Ascending aorta (tissue), 2 donors: ENCODE measurements around the gene NR2F1. TPM values are rescaled to one million over a fixed set of nuclear protein-coding genes. Genes with fewer than 3 reads are reported as not detected.

Source experiments
- DNase-seq, 2 donors: peaks; one replicate each; pipeline ENCODE4 v3.0.0-alpha.2; 2019; ENCODE audit warnings: low spot score in 2 of 2
- H3K27ac ChIP-seq, 2 donors: fragments of 200-600 bp; sonication (generic); one replicate each; pipeline ENCODE4 v1.5.1; 2016 to 2017; ENCODE audit warnings: mild to moderate bottlenecking in 1 of 2
- H3K27me3 ChIP-seq: fragments of 200-600 bp; sonication (generic); one replicate; pipeline ENCODE4 v1.5.1; 2017
- H3K36me3 ChIP-seq, 2 donors: fragments of 200-600 bp; sonication (generic); one replicate each; pipeline ENCODE4 v1.5.1; 2016
- H3K4me1 ChIP-seq, 2 donors: fragments of 200-600 bp; sonication (generic); one replicate each; pipeline ENCODE4 v1.5.1; 2016 to 2017; ENCODE audit warnings: mild to moderate bottlenecking in 1 of 2
- H3K4me3 ChIP-seq, 2 donors: fragments of 200-600 bp; sonication (generic); one replicate each; pipeline ENCODE4 v1.5.1; 2016 to 2017; ENCODE audit warnings: mild to moderate bottlenecking in 1 of 2
- H3K9me3 ChIP-seq, 2 donors: fragments of 200-600 bp; sonication (generic); one replicate each; pipeline ENCODE4 v1.5.1; 2016
- intact Hi-C: fragments of 100-400 bp; cut with DNase I; formaldehyde crosslinking; loops from one replicate; pipeline ENCODE4 v1.15.1; 2023
- total RNA-seq: library from RNA; depleted of rRNA; stranded (reverse); fragments of >200 nt; gene quantifications from one replicate; pipeline ENCODE4 v1.1.0, GENCODE V29; 2016
- TF ChIP-seq, protein P1 (sequence below), 3 experiments: fragments of 200-600 bp in 2 of 3; fragments of 450-650 bp in 1 of 3; sonication (generic) in 2 of 3; IDR thresholded peaks; one replicate each; pipeline ENCODE4 v1.5.1; 2016 to 2019; ENCODE audit warnings: antibody characterized with exemption in 3 of 3, mild to moderate bottlenecking in 1 of 3, moderate library complexity in 1 of 3

NR2F1 gene
- total RNA-seq, 1 donor from 2014 or later = 8.0 TPM

GRCh38 chr5:93591323-93591945 is 8.4 kb downstream of the NR2F1 start:
- Histone ChIP-seq H3K4me3 (no peak overlapping the region), H3K9me3 (no peaks in the 10 kb centered on the region), H3K27me3 (no peaks in the 10 kb centered on the region), H3K36me3 (no peaks in the 10 kb centered on the region), H3K27ac (no peak overlapping the region), H3K4me1 (no peaks in the 10 kb centered on the region)
- TF ChIP-seq, protein P1, sequence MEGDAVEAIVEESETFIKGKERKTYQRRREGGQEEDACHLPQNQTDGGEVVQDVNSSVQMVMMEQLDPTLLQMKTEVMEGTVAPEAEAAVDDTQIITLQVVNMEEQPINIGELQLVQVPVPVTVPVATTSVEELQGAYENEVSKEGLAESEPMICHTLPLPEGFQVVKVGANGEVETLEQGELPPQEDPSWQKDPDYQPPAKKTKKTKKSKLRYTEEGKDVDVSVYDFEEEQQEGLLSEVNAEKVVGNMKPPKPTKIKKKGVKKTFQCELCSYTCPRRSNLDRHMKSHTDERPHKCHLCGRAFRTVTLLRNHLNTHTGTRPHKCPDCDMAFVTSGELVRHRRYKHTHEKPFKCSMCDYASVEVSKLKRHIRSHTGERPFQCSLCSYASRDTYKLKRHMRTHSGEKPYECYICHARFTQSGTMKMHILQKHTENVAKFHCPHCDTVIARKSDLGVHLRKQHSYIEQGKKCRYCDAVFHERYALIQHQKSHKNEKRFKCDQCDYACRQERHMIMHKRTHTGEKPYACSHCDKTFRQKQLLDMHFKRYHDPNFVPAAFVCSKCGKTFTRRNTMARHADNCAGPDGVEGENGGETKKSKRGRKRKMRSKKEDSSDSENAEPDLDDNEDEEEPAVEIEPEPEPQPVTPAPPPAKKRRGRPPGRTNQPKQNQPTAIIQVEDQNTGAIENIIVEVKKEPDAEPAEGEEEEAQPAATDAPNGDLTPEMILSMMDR (IDR thresholded peaks at IDR 0.05) = no peak
- intact Hi-C loops = no loop called here
- no peak for DNase-seq

DNA sequence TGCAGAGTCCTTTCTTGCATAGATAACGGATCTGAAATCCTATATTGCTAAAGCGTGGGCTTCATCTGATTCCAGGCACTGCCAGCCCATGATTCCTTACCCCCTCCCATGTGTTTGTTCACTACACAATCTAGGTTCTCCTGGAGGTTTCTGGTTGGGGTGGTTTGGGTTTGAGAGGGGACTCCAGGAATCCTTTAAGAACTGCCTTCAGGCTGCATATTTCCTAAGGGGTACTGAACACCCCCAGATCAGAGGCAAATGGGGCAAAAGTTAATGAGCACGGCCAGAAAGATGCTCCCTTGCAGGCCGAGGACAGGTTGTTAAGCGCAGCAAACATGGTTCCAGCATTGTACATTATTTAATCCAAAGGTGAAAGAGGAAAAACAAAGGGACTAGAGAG is 9.9 kb downstream of the NR2F1 start:
- no peaks in the 10 kb centered on the region for H3K9me3 ChIP-seq
- no peak overlapping the region for H3K27ac ChIP-seq
- no peak overlapping the region for H3K4me3 ChIP-seq
- no peaks in the 10 kb centered on the region for H3K36me3 ChIP-seq
- H3K4me1 ChIP-seq = no peaks in the 10 kb centered on the region
- TF ChIP-seq, protein P1 (IDR thresholded peaks at IDR 0.05) = no peak
- H3K27me3 ChIP-seq = peaks cover 4% of the 10 kb centered on the region
- intact Hi-C loops = no loop called here
- DNase-seq = no peak

DNA sequence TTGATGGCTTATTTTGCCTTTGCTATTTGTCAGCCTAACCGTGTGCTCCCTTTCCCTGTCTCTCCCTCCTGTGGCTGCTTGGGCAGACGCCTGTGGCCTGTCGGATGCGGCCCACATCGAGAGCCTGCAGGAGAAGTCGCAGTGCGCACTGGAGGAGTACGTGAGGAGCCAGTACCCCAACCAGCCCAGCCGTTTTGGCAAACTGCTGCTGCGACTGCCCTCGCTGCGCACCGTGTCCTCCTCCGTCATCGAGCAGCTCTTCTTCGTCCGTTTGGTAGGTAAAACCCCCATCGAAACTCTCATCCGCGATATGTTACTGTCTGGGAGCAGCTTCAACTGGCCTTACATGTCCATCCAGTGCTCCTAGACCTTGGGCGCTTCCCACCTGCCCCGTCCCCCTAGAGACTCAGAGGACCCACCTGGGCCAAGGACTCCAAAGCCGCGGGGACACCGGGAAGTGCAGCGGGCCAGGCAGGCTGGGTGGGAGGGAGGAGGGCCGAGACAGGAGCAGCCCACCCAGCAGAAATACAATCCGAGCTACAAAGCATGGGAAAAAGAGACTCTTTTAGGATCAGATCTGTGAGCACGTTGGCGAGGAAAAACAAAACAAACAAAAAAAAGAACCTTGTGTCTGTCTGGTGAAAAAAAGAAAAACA is 10.6 kb downstream of the NR2F1 start:
- DNase-seq = no peak
- TF ChIP-seq, protein P1 (IDR thresholded peaks at IDR 0.05) = no peak
- Histone ChIP-seq H3K27me3 (peaks cover 4% of the 10 kb centered on the region), H3K9me3 (no peaks in the 10 kb centered on the region), H3K27ac (no peak overlapping the region), H3K4me3 (no peak overlapping the region), H3K4me1 (no peaks in the 10 kb centered on the region), H3K36me3 (no peaks in the 10 kb centered on the region)
- intact Hi-C loops = no loop called here

GRCh38 chr5:93594591-93595419 is 11.8 kb downstream of the NR2F1 start:
- Histone ChIP-seq H3K4me3 (no peak overlapping the region), H3K27me3 (peaks cover 4% of the 10 kb centered on the region), H3K27ac (no peak overlapping the region), H3K9me3 (no peaks in the 10 kb centered on the region), H3K36me3 (no peaks in the 10 kb centered on the region), H3K4me1 (no peaks in the 10 kb centered on the region)
- TF ChIP-seq, protein P1 (IDR thresholded peaks at IDR 0.05) = no peak
- no peak for DNase-seq
- intact Hi-C loops = no loop called here

GRCh38 chr5:93595420-93596147 is 12.6 kb downstream of the NR2F1 start:
- Histone ChIP-seq H3K36me3 (no peaks in the 10 kb centered on the region), H3K27ac (no peak overlapping the region), H3K4me1 (no peaks in the 10 kb centered on the region), H3K27me3 (peaks cover 4% of the 10 kb centered on the region), H3K4me3 (no peak overlapping the region), H3K9me3 (no peaks in the 10 kb centered on the region)
- DNase-seq = no peak
- TF ChIP-seq, protein P1 (IDR thresholded peaks at IDR 0.05) = no peak
- intact Hi-C loops = no loop called here
